SK-N-SH treated with all-trans-retinoic acid at 6 μM for 48 hours (cell line): ENCODE data around the gene STOML1.

Source experiments
- ATAC-seq: fragments of 200-7000 bp; cut with Tn5 transposase; 3 replicates; pipeline ENCODE4 v1.9.1; 2020; ENCODE audit warnings: mild to moderate bottlenecking, moderate library complexity
- ARNTL ChIP-seq: fragments of 450-650 bp; formaldehyde crosslinking; IDR thresholded peaks from 2 replicates; pipeline ENCODE4 v1.5.0; 2020; ENCODE audit warnings: low read depth, mild to moderate bottlenecking, moderate library complexity, borderline replicate concordance
- ESRRG ChIP-seq: fragments of 250-450 bp; sonication (Bioruptor Pico); IDR thresholded peaks from 2 replicates; pipeline ENCODE4 v1.6.1; 2021; ENCODE audit warnings: mild to moderate bottlenecking
- GLIS3 ChIP-seq: fragments of 250-450 bp; sonication (Bioruptor Pico); IDR thresholded peaks from 2 replicates; pipeline ENCODE4 v1.5.0; 2020; ENCODE audit warnings: mild to moderate bottlenecking, moderate library complexity
- ISL1 ChIP-seq: fragments of 250-450 bp; sonication (Bioruptor Pico); IDR thresholded peaks from 2 replicates; pipeline ENCODE4 v2.1.2; 2022; ENCODE audit warnings: mild to moderate bottlenecking, moderate library complexity
- OSR1 ChIP-seq: fragments of 250-450 bp; sonication (Bioruptor Pico); IDR thresholded peaks from 2 replicates; pipeline ENCODE4 v1.8.0; 2022; ENCODE audit warnings: moderate library complexity, mild to moderate bottlenecking, inconsistent platforms
- PPARA ChIP-seq: fragments of 250-450 bp; sonication (Bioruptor Pico); IDR thresholded peaks from 2 replicates; pipeline ENCODE4 v1.5.0; 2020; ENCODE audit warnings: mild to moderate bottlenecking, borderline replicate concordance
- SNAI2 ChIP-seq: fragments of 250-450 bp; sonication (Bioruptor Pico); IDR thresholded peaks from 2 replicates; pipeline ENCODE4 v1.5.0; 2020; ENCODE audit warnings: mild to moderate bottlenecking, moderate library complexity
- TCF4 ChIP-seq: fragments of 250-450 bp; sonication (Bioruptor Pico); IDR thresholded peaks from 2 replicates; pipeline ENCODE4 v1.8.0; 2021; ENCODE audit warnings: mild to moderate bottlenecking, moderate library complexity, borderline replicate concordance
- ZC3H10 ChIP-seq: fragments of 250-450 bp; sonication (Bioruptor Pico); IDR thresholded peaks from 2 replicates; pipeline ENCODE4 v1.5.1; 2021; ENCODE audit warnings: mild to moderate bottlenecking, moderate library complexity
- ZFP3 ChIP-seq: fragments of 250-450 bp; sonication (Bioruptor Pico); IDR thresholded peaks from 2 replicates; pipeline ENCODE4 v1.5.0; 2020; ENCODE audit warnings: mild to moderate bottlenecking, moderate library complexity
- ZFP30 ChIP-seq: fragments of 450-650 bp; formaldehyde crosslinking; IDR thresholded peaks from 2 replicates; pipeline ENCODE4 v1.5.0; 2022; ENCODE audit warnings: mild to moderate bottlenecking, moderate library complexity
- ZNF565 ChIP-seq: fragments of 450-650 bp; formaldehyde crosslinking; conservative IDR thresholded peaks from 2 replicates; pipeline ENCODE4 v1.5.0; 2020; ENCODE audit warnings: low read depth, mild to moderate bottlenecking, moderate library complexity
- ZNF70 ChIP-seq: fragments of 450-650 bp; formaldehyde crosslinking; IDR thresholded peaks from 2 replicates; pipeline ENCODE4 v1.5.0; 2020; ENCODE audit warnings: mild to moderate bottlenecking, moderate library complexity
- ZNF8 ChIP-seq: fragments of 450-650 bp; formaldehyde crosslinking; IDR thresholded peaks from 2 replicates; pipeline ENCODE4 v1.5.0; 2020; ENCODE audit warnings: mild to moderate bottlenecking, moderate library complexity
- TF ChIP-seq, protein P1 (sequence below): fragments of 250-450 bp; sonication (Bioruptor Pico); IDR thresholded peaks from 2 replicates; pipeline ENCODE4 v1.8.0; 2021; ENCODE audit warnings: low read depth, mild to moderate bottlenecking, moderate library complexity, borderline replicate concordance
- TF ChIP-seq, protein P2 (sequence below): fragments of 250-450 bp; sonication (Bioruptor Pico); IDR thresholded peaks from 2 replicates; pipeline ENCODE4 v1.5.1; 2021; ENCODE audit warnings: mild to moderate bottlenecking, moderate library complexity
- TF ChIP-seq, protein P3 (sequence below): fragments of 250-450 bp; sonication (Bioruptor Pico); IDR thresholded peaks from 2 replicates; pipeline ENCODE4 v1.5.0; 2020; ENCODE audit warnings: mild to moderate bottlenecking, moderate library complexity
- TF ChIP-seq, protein P4 (sequence below): fragments of 250-450 bp; sonication (Bioruptor Pico); IDR thresholded peaks from 2 replicates; pipeline ENCODE4 v1.8.0; 2020; ENCODE audit warnings: mild to moderate bottlenecking, moderate library complexity, borderline replicate concordance
- TF ChIP-seq, protein P5 (sequence below): fragments of 250-450 bp; sonication (Bioruptor Pico); IDR thresholded peaks from 2 replicates; pipeline ENCODE4 v1.5.1; 2020; ENCODE audit warnings: low read depth, mild to moderate bottlenecking, moderate library complexity

Gene STOML1

DNA sequence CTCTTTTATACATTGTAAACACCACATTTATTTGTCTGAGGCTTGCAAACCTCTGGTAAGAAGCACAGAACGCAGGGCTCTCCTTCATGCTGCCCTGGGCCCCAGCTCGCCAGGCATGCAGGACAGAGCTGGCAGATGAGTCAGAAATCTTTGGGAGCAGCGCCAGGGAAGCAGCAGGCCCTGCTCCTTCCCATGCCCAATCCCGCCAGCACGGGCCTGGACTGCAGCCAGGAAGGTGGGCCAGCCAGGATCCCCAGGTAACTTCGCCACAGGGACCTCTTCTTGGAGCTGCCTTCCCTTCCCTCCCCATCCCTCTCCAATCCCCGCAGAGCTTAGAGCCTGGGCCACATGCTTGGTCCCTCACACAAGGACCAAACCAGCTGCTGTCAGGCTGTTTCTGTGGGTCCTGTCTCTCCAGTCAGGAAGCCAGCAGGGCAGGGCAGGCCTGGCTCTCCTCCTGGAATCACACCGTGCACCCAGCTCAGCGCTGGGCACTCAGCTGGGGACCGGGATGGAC is 8.8 kb downstream of the STOML1 start:
- no peak for TF ChIP-seq ISL1 (CRISPR knock-in tag)
- 0 out of 2 replicates have a peak, but pooled peaks have one; percentile 21 for TF ChIP-seq ZFP3 (CRISPR knock-in tag)
- TF ChIP-seq, all 23 proteins: peak for 1
- ATAC-seq = peak; percentile 89

DNA sequence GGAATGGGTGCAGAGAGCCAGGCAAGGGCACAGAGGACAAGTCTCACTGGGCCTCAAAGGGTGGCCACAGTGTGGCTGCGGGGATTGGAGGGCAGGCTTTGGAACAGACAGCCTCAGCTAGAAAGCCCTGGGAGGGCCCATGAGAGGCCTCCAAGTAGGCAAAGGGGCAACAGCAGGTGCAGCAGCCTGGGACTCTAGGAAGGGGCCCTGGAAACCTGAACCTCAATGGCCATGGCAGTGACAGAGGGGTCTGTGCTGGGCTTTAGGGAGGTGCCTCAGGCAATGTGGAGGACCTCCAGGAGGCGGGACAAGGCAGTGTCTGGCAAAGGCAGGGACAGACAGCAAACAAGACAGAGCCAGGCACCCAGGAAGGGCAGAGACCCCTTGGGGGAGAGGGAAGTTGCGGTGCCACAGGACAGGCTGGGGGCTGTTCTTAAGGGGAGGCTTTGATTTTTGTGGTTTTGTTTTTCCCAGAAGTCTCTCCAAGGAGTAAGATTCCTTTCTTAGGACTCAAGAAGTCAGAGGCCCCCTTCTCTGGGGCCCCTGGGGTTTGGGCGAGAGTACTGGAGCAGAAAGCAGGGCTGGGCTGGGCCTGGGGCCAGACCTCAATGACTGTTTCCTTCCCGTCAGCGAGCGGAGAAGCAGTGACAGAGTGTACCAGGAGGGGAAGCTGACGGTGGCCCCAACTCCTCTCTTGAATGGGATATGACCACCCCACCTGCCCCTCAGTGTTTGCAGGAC is 9.7 kb downstream of the STOML1 start:
- ATAC-seq = peak; percentile 83
- TF ChIP-seq, protein P1, sequence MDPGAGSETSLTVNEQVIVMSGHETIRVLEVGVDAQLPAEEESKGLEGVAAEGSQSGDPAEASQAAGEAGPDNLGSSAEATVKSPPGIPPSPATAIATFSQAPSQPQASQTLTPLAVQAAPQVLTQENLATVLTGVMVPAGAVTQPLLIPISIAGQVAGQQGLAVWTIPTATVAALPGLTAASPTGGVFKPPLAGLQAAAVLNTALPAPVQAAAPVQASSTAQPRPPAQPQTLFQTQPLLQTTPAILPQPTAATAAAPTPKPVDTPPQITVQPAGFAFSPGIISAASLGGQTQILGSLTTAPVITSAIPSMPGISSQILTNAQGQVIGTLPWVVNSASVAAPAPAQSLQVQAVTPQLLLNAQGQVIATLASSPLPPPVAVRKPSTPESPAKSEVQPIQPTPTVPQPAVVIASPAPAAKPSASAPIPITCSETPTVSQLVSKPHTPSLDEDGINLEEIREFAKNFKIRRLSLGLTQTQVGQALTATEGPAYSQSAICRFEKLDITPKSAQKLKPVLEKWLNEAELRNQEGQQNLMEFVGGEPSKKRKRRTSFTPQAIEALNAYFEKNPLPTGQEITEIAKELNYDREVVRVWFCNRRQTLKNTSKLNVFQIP (CRISPR knock-in tag) = no peak
- TF ChIP-seq ZNF70 (CRISPR knock-in tag) = no peak
- TF ChIP-seq, protein P2, sequence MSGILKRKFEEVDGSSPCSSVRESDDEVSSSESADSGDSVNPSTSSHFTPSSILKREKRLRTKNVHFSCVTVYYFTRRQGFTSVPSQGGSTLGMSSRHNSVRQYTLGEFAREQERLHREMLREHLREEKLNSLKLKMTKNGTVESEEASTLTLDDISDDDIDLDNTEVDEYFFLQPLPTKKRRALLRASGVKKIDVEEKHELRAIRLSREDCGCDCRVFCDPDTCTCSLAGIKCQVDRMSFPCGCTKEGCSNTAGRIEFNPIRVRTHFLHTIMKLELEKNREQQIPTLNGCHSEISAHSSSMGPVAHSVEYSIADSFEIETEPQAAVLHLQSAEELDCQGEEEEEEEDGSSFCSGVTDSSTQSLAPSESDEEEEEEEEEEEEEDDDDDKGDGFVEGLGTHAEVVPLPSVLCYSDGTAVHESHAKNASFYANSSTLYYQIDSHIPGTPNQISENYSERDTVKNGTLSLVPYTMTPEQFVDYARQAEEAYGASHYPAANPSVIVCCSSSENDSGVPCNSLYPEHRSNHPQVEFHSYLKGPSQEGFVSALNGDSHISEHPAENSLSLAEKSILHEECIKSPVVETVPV = no peak
- TF ChIP-seq, protein P3, sequence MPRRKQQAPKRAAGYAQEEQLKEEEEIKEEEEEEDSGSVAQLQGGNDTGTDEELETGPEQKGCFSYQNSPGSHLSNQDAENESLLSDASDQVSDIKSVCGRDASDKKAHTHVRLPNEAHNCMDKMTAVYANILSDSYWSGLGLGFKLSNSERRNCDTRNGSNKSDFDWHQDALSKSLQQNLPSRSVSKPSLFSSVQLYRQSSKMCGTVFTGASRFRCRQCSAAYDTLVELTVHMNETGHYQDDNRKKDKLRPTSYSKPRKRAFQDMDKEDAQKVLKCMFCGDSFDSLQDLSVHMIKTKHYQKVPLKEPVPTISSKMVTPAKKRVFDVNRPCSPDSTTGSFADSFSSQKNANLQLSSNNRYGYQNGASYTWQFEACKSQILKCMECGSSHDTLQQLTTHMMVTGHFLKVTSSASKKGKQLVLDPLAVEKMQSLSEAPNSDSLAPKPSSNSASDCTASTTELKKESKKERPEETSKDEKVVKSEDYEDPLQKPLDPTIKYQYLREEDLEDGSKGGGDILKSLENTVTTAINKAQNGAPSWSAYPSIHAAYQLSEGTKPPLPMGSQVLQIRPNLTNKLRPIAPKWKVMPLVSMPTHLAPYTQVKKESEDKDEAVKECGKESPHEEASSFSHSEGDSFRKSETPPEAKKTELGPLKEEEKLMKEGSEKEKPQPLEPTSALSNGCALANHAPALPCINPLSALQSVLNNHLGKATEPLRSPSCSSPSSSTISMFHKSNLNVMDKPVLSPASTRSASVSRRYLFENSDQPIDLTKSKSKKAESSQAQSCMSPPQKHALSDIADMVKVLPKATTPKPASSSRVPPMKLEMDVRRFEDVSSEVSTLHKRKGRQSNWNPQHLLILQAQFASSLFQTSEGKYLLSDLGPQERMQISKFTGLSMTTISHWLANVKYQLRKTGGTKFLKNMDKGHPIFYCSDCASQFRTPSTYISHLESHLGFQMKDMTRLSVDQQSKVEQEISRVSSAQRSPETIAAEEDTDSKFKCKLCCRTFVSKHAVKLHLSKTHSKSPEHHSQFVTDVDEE (CRISPR knock-in tag) = no peak
- no peak for TF ChIP-seq PPARA (CRISPR knock-in tag)
- no peak for TF ChIP-seq ZFP30
- no peak for TF ChIP-seq ZFP3 (CRISPR knock-in tag)
- no peak for TF ChIP-seq ISL1 (CRISPR knock-in tag)
- TF ChIP-seq TCF4 (CRISPR knock-in tag) = no peak
- TF ChIP-seq, all 23 proteins: peak for 0

DNA sequence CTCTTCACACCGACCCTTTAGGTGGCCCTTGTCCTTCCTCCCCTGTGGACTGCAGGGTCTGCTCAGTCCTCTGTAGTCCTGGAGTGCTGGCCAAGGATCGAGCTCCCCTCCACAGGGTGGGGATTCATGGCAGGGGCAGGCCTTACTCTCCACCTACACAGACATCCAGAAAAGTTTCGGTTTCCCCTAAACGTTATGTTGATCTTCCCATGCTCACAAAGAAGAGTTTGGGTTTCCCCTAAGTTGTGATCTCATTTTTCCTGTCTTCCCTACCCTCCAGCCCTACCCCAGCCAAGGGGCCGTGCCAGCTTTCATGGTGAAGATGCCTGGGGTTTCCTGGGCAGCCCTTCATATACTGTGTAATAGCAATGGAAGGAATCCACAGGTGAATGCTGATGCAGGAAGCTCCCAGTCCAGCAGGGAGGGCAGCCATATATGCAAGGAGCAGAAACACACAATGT is 10.3 kb downstream of the STOML1 start:
- no peak for ATAC-seq
- no peak for TF ChIP-seq ISL1 (CRISPR knock-in tag)
- TF ChIP-seq ZC3H10 (CRISPR knock-in tag) = no peak
- TF ChIP-seq, protein P4, sequence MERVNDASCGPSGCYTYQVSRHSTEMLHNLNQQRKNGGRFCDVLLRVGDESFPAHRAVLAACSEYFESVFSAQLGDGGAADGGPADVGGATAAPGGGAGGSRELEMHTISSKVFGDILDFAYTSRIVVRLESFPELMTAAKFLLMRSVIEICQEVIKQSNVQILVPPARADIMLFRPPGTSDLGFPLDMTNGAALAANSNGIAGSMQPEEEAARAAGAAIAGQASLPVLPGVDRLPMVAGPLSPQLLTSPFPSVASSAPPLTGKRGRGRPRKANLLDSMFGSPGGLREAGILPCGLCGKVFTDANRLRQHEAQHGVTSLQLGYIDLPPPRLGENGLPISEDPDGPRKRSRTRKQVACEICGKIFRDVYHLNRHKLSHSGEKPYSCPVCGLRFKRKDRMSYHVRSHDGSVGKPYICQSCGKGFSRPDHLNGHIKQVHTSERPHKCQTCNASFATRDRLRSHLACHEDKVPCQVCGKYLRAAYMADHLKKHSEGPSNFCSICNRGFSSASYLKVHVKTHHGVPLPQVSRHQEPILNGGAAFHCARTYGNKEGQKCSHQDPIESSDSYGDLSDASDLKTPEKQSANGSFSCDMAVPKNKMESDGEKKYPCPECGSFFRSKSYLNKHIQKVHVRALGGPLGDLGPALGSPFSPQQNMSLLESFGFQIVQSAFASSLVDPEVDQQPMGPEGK = no peak
- no peak for TF ChIP-seq ZNF8
- TF ChIP-seq OSR1 (CRISPR knock-in tag) = no peak
- no peak for TF ChIP-seq ZNF70 (CRISPR knock-in tag)
- no peak for TF ChIP-seq ARNTL (CRISPR knock-in tag)
- no peak for TF ChIP-seq ZNF565 (CRISPR knock-in tag)
- no peak for TF ChIP-seq PPARA (CRISPR knock-in tag)
- TF ChIP-seq ESRRG (CRISPR knock-in tag) = no peak
- no peak for TF ChIP-seq SNAI2 (CRISPR knock-in tag)
- TF ChIP-seq, protein P1 (CRISPR knock-in tag) = no peak
- TF ChIP-seq GLIS3 (CRISPR knock-in tag) = no peak
- TF ChIP-seq, protein P5, sequence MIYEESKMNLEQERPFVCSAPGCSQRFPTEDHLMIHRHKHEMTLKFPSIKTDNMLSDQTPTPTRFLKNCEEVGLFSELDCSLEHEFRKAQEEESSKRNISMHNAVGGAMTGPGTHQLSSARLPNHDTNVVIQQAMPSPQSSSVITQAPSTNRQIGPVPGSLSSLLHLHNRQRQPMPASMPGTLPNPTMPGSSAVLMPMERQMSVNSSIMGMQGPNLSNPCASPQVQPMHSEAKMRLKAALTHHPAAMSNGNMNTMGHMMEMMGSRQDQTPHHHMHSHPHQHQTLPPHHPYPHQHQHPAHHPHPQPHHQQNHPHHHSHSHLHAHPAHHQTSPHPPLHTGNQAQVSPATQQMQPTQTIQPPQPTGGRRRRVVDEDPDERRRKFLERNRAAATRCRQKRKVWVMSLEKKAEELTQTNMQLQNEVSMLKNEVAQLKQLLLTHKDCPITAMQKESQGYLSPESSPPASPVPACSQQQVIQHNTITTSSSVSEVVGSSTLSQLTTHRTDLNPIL (CRISPR knock-in tag) = no peak
- no peak for TF ChIP-seq TCF4 (CRISPR knock-in tag)
- TF ChIP-seq, all 23 proteins: peak for 0
